NCI-H1105 treated with DMSO at 0.1 percent for 48 hours (cell line): ENCODE results near the gene RASGRP2.
A peak's percentile ranks its signal among the peaks of the same experiment; 100 is the strongest.

Experiments
- DNase-seq: peaks from one replicate; lab custom pipeline; 2025; lab: John Stamatoyannopoulos, UW

The RASGRP2 gene

DNA sequence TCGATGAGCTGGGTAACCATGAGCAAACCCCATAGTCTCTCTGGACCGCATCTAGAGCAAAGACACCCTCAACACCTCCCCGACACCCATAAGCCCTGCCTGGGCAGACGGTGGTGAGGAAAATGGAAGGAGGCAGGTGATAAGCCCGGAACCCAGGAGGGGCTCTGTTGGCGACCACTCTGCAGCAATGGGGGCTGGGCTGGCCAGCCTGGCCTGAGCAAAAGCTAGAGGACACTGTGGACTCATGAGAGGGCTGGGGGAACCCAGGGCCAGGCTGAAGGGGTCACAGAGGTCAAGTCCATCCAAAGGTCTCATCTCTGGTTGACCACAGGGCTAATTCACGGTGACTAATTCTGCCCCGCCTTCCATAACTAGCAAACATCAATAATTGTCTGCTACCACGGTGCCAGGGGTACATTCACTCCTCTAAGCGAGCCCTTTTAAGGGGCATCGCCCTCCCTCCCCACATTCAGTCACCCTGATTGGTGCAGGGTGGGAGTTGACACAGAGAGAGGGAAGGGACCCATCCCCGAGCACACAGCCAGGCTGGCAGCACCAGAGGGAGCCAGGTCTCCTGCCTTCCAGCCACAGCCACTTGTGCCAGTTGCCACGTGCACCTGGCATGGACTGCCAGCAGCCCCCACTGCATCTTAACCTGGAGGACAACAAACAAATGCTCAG, 11.9 kb upstream of the RASGRP2 start:
- DNase-seq, result no peak

DNA sequence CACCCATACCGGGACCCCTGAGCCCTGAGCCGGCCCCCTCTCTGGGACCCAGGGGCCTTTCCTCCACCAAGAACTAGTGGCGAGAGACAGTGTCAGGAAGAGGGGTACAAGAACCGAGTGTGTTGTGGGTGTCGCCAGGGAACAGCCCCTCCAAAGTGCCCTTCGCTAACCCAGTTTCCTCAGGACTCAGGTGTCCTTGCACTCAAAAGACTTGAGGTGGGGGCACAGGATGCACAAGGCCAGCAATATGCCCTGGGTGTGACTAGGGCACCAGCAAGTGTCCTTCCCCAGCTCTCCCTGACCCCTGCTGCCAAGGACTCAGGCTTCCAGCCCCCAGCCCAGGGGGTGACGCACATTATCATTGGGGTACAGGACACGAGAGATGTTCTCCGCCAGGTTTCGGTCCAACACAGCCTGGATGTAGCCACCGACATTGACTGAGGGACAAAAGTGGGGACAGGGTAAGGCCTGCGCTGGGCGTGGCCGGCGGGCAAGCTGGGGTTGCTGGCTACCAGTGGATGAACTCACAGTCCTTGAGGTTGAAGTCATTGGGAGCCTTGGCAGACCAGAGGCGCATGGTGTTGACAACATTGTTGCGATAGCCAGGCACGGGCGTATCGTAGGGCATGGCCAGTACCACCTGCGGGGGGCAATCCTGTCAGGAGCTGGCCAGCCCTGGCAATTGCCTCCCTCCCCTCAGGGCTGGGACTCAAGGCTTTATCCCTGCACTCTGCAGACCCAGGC, 11.1 kb upstream of the RASGRP2 start:
- DNase-seq, result no peak

DNA sequence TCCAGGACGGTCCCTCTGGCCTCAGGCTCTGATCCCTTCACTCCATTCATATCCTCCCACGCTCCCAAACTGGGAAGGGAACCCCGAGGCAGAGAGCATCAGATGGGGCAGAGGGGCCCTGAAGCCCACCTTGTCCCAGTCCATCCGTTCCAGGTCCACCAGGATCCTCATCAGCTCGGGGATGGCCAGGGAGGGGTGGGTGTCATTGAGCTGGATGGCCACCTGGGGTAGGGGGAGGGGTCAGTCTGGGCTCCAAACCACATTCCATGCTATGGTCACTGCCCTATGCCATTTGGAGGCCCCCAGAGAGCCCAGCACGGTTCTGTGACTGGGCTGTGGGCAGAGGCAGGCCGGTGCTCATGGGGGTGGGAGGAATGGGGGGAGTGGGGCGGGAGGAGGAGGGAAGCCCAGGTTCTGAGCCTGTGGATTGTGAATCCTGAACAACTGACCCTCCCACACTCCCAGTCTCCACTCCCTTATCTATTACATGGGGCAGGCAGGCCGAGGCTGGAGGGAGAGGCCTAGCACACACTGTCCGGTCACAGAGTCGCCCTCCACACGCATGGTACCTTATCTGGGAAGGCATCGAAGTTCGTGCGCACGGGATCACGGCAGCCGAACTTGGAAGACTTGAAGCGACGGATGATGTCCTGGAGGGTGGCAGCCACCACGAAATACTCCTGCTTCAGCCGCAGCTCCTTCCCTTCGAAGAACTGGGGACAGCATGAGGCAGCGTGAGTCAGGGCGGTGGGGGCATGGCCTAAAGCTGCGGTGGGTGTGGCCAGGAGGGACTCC, 10.4 kb upstream of the RASGRP2 start:
- no peak for DNase-seq

DNA sequence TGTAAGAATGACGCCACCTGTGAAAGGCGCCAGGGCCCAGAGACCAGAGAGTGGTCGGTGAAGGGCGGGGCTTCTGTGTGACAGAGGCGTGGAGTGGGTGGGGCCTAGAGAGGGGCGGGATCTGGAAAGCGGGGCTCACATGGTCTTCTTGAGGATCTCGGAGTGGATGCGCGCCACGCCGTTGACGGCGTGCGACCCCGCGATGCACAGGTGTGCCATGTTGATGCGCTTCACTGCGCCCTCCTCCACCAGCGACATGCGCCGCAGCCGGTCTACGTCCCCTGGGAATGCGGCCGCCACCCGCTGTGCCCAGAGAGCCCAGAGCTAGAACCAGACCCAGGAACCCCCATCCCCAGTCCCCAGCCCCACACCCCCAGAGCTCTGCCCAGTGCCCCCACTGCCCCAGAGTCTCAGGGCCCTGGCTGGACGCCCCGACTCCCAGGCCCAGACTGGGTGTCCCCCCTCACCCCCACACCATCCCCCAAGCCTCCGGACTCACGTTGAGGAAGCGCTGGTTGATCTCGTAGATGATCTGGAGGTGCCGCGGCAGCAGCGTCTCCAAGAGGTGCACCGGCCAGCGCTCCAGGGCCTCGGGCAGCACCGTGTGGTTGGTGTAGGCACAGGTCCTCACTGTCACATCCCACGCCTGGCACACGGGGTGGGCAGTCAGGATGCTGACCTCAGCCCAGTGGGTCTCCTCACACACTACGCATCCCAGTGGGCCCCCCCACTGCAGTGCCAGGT, 9.6 kb upstream of the RASGRP2 start:
- DNase-seq, result no peak

DNA sequence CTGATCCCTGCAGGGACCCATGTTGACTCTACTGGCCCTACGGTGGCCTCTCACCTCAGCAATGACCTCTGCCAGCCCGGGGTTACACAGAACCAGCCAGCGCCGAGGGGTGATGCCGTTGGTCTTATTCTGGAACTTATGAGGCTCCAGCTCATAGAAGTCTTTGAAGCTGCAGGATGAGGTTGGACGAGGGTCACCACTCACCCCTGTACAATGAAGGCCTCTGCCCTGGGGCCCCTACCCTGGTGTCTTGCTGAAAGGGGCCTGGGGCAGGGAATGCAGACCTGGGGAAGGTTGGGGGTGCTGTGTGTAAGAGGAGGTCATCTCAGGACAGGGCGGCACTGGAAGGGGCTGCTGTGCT, 9.1 kb upstream of the RASGRP2 start:
- DNase-seq, result no peak

DNA sequence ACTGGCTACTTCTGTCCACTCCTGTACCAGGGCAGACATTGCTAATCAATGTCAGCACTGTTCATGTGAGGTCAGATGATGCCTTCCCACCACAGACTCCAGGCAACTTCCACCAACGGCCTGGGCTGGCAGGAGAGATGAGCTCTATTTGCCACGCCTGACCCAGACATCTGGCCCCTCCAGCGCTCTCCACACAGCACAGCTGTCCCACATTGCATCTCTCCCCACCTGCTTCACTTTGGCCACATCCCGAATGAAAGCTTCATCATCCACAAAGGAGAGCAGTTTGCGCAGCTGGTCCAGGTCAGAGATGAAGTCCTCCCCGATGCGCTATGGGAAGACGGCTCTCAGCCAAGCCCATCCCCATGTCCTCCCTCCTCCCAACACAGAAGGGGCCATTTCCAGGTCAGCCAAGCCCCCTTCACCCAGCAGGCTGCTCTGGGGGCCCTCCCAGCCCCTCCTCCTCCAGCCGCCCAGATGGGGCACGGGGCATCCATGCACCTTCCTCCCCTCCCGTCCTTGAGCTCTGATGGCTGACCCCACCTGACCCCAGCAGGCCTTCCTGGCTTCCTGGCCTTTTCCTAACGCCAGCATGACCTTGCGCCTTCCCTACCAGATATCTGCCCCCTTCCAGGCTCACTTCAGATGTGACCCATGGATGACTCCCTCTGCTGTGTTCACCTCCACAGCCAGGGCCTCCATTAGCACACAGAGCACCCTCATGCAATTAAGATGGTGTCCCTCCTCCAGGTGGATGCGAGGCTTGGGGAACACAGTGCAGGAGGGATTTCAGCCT, 8.4 kb upstream of the RASGRP2 start:
- no peak for DNase-seq

DNA sequence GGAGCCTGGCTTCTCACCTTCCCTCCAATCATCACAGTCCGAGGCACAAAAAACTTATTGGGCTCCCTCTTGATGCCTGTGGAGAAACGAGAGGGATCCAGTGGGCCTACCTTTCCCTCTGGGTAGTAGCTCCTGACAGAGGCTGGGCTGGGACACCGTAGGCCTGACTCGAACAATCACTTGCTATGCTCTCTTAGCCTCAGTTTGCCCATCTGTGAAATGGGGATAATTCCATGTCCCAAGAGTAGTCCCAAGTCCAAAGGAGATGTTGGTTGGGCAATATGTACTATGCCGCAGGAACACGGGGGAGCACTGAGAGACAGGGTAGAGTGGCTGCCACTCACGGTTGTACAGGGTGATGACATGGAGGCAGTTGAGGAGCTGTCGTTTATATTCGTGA, 7.6 kb upstream of the RASGRP2 start:
- no peak for DNase-seq

DNA sequence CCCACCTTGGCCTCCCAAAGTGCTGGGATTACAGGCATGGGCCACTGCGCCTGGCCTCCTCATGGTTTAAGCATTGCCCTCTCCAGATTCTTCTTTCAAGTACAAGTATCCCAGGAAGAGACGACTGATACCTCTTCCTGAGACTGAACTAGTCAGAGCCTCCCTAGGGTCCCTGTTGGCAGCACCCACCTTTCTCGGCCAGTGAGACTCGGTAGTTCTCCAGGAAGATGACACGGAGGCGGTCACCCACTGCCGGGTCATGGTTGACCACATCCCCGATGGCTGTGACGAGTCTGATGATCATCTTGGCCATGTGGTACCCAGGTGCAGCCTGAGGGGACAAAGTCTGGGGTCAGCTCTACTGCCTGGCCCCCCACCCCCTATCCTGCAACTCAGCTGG, 7.2 kb upstream of the RASGRP2 start:
- no peak for DNase-seq

DNA sequence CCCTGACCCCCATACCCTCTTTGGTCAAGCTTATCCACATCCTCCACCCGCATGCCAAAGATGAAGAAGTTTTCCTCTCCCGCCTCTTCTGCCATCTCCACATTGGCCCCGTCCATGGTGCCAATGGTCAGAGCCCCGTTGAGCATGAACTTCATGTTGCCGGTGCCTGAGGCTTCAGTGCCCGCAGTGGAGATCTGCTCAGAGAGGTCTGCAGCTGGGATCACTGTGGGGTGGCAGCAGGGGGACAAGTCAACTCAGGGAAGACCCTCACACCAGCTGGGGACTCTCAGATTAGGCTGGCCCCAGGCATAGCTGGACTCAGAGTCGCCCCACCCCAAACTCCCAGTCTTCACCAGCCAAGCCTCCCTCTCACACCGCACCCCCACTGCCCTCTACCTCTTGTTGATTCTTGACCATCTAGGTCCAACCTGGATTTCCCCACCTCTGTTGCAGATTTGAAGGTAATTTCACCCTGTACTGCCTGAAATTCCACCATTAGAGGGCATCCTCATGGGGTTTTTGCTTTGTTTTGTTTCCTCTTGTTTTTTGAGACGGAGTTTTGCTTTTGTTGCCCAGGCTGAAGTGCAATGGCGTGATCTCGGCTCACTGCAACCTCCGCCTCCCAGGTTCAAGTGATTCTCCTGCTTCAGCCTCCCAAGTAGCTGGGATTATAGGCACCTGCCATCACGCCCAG, 6.6 kb upstream of the RASGRP2 start:
- no peak for DNase-seq

DNA sequence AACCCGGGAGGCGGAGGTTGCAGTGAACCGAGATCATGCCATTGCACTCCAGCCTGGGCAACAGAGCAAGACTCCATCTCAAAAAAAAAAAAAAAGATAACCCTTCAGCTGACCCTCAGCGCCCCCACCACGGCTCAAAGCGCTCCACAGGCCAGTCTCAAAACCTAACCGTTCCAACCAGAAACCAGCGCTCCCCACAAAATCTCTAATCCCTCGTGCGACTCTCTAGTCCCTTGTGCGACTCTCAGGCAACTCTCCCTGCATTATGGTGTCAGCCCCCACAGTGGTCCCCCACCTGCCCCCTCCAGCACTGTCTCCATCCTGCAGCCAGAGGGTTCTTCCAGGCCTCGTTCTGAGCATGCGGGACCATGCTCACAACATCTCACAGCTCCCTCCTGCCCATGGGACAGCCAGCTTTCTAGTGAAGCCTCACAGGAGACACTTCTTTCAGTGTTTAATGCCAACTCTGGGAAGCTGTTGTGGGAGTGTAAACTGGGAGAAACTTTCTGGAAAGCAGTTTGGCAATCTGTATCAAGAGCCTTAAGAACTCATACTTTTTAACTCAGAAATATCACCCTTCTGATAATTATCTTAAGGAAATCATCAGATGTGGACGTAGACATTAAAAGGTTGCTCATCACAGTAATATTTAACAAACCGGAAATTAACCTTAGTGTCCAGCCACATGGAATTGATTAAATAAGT, 4.2 kb upstream of the RASGRP2 start:
- DNase-seq, result no peak

DNA sequence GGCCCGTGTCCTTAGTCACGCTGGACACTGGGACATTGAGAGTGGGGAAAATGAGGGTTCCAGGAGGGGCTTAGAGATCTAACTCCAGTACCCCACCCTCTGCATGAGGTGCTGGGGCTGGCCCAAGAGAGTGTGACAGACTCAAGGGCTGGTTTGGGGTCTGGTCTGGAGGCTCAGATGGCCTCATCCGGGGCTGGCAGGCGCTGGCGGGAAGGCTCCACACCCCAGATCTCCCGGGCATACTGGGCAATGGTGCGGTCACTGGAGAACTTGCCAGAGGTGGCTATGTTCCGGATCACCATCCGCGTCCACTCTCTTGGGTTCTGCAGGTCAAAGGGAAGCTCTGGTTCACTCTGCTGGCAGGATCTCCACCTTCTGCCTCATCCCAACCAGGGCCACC, 2.5 kb upstream of the RASGRP2 start:
- no peak for DNase-seq

DNA sequence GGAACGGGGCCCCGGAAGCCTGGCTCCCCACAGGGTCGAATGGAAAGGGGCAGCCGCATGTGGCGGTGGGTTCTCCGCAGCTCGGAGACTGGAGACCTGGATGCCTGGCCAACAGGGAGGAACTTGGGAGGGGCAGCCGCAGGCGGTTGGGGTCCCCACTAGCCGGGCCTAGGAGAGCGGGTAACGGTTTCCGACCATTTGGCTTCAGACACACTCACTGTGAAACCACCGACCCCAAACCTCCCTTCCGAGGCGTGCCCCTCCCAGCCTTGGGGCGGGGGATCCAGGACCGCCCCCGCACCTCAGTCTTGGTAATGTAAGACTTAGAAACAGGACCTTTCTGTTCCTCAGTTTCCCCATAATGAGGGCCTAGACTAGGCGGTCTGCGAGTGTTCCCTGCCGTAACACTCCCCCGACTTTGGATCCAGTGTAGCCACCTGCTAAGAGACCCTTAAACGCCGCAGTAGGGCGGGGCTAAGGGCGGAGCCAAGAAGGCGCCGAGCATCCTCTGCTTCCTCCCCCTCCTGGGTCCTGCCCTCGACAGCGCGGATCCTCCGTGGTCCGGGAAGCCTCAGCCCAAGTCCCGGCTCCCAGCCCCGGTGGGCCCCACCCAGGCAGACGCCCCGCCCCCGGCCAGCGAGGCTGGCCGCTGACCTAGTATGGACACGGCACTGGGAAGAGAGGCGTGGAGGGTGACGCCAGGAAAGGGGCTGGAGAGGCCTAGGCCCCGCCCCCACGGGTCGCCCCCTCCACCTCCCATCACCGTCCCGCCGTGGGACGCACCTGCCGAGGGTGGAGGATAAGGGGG, 1.8 kb upstream of the RASGRP2 start:
- DNase-seq, result peak; percentile 28

DNA sequence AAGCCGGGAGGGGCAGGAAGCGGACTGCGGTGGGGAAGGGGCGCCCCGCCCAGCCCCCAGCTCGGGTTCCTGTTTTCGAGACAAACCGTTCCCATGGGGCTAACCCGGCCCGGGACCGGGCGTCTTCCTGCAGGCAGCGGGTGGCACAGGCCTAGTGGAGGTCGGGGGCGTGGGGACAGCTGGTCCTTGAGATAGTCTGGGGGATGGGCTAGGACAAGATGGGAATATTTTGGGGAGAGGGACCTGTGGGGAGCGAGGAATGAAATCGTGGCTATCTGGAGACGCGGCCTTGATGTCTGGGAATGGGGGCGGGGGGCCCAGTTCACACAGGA, 1.2 kb upstream of the RASGRP2 start:
- no peak for DNase-seq

DNA sequence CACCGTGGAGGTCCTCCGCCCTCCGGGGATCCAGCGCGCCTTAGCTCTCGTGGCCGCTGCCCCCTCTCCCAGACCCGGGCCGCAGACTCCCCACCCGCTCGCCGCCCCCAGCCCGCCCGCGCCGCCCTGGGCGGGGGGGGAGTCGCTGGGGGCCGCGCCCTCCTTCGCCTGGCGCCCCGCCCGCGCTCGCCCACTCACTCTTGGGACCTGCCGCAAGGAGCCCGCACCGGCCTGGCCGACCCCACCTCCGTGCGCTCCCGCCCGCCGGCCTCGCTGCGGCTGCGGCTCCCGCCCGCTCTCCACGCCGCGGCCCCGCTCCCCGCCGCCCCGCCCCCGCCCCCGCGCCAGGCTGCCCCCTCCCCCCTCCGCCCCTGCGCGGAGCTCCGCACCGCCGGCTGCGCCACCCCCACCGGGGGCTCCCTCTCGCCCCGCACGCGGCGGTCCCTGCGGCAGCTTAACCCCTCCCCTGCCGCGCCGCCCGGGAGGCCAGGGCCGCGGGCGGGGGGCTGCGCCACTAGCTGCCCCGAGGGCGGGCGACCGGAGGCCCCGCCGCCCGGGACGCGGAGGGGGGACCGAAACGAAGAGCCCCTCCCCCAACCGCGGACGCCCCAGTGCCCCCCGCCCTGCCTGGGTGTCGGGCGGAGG, 724 bp upstream of the RASGRP2 start:
- no peak for DNase-seq

DNA sequence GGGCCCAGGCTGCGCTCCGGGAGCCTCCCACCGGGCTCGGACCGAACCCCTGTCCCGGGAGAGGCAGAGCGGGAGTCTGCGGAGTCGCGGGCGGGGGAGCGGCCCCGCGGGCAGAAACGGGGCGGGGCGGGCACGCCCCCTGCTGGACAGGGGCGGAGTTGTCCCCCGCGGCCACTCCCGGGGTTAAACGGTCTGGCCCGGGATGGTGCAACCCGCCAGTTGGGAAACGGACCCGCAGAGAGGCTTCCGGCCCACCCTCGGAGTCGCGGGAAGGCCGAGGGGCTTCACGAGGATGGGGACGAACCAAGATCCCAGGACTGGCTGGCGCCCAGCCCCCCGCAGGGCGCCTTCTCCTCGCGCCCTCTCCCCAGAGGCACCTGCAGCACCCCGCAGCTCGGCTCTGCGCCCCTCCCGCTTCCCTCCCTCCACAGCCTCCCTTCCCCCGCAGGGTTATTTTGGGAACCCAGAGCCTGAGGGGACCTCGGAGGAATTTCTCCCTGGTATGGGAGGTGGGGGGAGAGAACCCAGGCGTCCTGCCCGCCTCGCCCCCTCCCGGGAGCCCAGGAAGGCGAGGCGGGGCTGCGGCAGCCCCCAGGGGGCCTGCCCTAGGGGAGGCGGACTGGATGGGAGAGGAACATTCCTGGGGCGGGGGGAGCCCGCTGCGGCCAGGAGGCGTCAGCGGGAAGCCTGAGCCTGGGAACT, 902 bp downstream of the RASGRP2 start:
- DNase-seq, result peak; percentile 19

DNA sequence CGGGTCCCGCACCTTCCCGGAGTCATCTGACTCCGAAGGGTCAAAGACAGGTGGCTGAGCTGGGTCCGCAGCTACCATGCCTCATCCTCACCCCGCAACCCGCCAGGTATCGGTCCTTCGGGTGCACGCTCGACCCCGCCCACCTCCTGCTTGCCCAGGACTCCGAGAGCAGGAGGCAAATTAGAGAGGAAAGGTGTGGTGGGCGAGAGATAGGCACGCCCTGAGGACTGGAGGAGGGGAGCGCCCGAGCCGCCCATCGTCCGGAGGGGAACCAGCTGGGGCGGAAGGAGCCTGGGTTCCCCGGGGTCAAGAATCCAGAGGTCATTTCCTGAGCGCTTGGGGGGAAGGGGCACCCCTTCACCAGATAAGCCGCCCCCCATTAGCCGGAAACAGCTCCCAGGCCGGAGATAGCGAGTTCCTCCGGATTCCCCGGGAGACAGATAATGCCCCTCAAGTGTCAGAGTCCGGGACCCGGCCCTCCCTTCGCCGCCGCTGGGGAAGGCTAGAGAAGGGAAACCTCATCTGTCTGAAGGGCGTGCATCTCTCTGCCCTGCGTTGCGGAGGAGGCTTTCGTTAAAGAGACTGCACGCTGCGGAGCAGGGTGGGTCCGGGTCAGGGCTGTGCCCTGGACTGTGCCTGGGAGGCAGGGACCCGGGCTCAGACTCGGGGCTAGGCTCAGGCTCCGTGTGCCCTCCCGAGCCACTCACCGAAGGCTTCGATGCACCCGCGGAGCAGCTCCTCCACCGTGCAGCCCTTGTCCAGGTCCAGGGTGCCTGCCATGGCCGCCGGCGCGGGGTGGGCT, 1.7 kb downstream of the RASGRP2 start:
- no peak for DNase-seq

DNA sequence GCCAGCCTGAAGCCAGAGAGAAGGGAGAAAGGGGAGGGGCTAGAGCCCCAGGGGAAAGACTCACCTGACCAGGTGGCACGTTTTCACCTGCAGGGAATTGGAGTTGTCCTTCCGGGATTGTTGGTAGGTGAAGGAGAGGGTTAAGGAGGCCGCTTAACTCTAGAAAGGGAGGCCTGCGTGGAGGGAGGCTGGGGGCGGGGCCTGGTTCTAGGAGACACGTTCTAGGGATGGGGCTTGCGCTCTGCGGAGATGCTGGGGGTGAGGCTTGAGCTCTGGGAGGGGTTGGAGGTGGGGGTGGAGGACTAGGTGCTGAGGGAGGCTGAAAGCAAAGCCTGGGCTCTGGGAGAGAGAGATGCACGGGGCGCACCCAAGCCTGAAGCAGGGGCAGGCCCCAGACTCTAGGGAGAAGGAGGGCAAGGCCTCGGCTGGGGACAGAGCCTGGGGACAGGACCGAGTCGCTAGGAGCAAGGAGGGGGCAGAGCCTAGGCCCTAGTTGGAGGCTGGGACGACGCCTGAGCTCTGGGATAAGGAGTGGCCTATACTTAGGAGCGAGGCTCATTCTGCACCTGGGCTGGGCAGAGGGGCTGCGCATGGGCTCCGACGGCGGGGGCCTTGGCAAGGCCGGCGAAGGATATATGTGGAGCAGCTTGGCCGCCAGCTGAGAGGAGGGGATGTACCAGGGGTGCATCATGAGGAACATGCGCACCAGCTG, 2.4 kb downstream of the RASGRP2 start:
- no peak for DNase-seq
